Measurements from ENCODE around the gene FAM53B.
"Not testable (repeated sequence)": the region's sequence is repeated elsewhere in the genome, so short reads cannot be mapped to it uniquely, and the experiment has no call there.

The FAM53B gene

DNA sequence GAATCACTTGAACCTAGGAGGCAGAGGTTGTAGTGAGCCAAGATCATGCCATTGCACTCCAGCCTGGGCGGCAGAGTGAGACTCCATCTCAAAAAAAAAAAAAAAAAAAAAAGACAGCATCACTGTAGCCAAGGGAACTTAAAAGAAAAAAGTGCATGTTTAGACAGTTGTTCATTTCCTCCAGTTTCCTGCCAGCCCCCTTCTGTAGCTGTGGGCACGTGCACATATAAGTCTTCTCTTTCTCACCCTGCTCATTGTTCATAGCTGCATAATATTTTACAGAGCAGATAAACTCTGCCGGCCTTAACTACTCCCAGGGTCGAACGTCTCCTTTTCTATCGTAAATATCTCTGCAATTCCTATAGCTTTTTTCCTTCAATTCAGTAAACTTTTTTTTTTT lies 149.9 kb downstream of the FAM53B start:
- no peak for DNase-seq

- no peak for DNase-seq
Measured at GRCh38 chr10:124593431-124593985, 150.7 kb downstream of the FAM53B start.

DNA sequence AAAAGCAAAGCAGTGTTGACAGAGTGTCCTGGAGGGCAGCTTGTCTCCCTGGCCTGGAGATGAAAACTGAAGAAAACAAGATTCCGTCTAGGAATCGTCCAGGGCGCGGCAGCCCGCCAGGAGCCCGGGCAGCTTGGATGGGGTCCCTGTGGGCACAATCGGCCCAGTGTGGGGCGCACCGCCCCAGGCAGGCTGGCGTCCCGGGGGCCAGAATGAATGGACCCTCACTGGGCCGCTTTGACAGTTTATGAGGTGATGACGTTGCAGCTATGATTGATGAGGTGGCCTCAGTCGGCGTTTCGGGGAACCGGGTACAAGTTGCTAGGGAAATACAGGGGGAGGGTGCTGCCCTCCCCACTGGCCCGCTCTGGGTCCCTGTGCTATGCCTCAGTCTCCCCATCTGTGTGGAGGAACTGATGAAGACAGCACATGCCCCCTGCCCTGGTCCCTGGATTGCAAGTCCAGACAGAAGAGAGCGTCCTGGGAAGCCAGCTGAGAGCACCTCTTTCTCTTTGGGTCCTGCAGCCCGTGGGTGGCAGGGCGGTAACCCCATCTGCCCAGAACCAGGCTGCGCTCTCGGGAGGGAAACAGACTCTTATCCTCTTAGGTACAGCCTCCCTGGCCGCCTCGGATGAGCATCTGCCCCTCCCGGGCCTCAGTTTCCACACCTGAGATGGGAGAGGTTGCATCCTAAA lies 151.3 kb downstream of the FAM53B start:
- DNase-seq, result no peak

- no peak for DNase-seq
Measured at GRCh38 chr10:124592101-124592500, 152.1 kb downstream of the FAM53B start.

- no peak for DNase-seq
Measured at GRCh38 chr10:124591123-124591495, 153.1 kb downstream of the FAM53B start.

DNA sequence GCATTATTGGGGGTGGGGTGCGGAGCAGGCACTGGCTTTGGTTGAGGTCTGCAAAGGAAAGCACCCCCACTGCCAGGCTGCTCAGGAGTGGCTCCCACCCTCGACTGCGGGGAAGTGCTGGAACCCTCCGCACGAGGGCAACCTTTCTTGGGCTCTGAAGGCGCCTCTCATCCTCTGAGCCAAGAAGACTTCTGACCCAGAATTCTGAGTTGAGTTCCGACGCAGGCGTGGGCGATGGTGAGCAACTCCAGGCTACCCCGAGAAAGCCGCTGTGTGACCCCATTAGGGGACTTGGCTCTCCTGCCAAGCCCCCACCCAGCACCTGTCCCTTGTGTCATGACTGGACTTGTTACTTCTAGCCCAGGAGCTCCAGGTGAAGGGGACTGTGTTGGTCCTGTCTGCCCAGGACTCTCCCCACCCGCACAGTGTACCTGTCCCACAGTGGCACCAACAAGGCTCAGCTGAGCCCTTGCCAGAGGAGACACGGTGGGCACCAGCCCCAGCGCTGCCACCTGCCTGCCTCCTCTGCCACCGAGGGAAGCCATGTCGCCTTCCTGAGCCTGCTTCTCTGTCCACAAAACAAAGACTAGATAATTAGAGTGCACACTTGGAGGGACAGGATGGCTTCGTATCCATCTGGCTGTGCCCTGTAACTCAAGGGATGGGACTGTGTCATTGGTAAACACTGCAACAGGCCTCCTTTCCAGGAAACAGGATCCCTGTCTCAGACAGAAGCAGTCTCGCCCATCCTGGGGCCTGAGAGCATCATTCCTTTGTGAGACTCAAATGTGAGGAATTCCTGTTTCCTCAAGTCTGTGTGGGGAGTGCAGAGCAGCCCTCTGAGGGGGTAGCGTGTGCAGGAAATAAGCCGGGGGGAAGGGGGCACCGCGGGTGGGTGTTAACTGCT lies 153.7 kb downstream of the FAM53B start:
- DNase-seq, result no peak

GRCh38 chr10:124589491-124590041 lies 154.6 kb downstream of the FAM53B start:
- DNase-seq, result no peak

DNA sequence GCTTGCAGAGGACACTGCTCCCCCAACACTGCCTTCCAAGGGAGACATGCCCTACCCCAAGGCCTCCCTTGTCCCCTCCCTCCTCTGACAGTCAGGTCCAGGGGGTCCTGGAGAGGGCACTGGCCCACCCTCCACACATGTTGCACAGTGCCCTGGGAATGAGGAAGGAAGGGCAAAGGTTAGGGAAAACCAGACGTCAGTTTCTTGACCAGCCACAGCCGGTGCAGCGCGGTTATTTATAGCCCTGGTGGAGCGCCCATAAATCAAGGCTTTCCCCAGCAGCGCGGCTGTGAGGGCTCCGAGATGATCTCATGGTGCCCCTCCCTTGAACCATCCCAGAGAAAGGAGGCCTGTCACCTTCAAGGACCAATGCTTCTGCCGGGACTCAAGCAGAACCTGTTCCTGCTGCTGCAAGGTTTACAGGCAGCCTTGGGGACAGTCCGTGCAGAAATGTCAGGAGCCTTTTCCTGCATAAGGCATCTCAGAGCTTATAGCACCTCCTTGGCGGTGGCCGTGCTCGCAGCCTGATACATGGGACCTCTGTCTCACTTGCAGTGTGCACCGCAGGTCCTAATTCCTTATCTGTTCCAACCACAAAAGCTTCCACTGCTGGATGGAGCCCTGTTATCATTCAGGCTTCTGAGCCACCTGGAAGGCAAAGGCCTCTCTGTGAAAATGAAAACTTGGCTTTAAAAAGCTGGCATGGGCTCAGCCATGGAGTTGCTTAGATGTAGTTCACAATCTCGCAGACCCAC lies 155.3 kb downstream of the FAM53B start:
- DNase-seq, result no peak

- not testable (repeated sequence) for DNase-seq
Measured at GRCh38 chr10:124588341-124588735, 155.8 kb downstream of the FAM53B start.

- DNase-seq, result no peak
Measured at GRCh38 chr10:124587811-124588211, 156.4 kb downstream of the FAM53B start.

DNA sequence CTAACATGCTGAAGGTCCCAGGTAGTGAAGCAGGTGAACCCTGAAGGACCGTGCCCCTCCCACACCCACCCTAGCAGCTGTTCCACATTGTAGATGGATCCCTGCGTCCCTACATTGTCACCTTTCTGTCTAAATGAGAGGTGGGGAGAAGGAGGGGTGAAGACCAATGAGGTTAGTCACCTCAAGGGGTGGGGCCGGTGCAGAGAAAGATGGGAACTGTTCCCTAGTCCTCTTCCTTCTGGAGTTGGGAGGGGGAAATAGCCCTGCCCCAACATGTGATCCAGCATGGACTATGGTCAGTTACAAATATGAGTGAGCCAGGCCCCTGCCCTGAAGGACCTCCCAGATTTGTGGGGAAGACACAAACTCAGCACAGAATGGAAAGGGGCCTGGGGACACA lies 158.0 kb downstream of the FAM53B start:
- DNase-seq, result no peak

GRCh38 chr10:124579011-124579399 lies 165.2 kb downstream of the FAM53B start:
- no peak for DNase-seq

GRCh38 chr10:124578231-124579010 lies 165.8 kb downstream of the FAM53B start:
- no peak for DNase-seq

- DNase-seq, result no peak
Measured at GRCh38 chr10:124577651-124578050, 166.5 kb downstream of the FAM53B start.

DNA sequence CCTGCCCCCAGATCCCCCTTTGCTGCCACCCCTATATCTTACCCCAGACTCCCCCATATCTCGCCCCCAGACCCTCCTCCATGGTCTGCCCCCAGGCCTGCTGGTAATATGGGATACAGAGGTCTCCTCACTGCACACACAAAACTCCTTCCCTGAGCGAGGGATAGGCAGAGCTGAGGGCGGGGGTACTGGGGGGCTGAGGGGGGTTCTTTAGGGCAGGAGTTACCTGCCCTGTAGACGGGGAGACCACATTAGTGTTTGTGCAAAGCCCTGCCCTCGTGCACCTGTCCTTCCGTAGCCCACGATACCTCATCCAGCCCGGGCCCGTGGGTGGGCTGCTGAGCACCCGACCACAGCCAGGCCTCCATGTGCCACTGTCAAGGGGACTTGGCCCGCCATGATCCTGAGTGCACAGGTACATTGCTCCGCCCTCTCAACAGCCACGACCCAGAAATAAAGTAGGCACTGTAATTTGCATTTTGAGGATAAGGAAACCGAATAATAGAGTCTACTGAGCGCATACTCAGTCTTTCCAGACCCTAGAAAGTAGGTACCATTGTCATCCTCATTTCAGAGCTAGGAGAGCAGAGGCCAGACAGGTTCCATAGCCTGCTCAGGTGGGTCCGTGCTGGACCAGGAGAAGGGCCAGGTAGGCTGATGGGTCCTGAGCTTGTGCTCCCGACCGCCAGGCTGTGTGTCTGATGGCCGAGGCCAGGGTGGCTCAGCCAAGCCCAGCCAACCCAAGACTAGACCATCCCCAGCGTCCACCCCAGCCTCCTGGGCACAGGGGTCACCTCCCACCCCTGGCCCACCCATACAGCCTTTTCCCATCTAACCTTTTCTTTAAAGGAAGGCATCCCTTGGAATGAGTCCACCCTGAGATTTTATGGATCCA lies 167.4 kb downstream of the FAM53B start:
- DNase-seq, result no peak

DNA sequence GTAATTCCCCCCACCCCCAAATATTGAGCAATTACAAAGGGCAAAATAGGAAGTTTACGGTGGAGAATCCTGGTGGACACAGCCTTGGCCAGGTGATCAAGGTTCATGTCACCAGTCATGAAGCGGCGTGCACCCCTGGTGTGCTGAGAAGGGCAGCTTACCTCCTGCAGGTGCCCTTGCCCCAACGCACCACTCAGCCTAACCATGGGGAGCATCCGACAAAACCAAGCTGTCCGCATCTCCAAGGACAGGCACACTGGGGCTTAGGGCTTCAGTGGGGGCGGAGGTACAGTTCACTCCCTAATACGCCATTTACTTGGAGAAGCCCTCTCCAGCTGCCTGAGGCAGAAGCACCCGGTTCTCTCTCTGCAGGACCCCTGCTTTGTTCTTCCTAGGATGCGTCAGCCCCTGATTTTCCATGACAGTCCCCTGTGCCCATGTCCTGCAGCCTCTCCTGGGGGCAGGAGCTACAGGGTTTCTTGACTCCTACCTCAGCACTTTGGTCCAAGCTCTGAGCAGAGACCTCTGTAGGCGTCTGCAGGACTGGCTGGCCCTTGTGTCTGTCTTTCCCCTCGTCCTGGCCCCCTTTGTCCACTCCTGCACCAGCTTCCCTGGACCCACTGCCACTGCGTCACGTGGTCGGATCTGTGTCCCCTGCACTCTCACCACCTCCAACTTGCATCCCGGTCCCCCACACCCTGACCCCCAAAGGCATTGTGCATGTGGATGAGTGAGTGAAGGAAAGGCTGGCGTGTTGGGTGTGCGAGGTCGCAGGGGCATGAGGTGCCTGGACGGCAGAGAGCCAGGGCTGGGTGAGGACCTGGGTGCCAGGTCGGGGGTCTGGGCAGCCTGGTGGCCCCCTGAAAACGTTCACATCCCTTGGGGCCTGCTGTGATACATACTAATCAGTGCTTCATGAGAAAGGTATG lies 168.8 kb downstream of the FAM53B start:
- DNase-seq, result no peak

GRCh38 chr10:124574456-124575070 lies 169.6 kb downstream of the FAM53B start:
- no peak for DNase-seq

DNA sequence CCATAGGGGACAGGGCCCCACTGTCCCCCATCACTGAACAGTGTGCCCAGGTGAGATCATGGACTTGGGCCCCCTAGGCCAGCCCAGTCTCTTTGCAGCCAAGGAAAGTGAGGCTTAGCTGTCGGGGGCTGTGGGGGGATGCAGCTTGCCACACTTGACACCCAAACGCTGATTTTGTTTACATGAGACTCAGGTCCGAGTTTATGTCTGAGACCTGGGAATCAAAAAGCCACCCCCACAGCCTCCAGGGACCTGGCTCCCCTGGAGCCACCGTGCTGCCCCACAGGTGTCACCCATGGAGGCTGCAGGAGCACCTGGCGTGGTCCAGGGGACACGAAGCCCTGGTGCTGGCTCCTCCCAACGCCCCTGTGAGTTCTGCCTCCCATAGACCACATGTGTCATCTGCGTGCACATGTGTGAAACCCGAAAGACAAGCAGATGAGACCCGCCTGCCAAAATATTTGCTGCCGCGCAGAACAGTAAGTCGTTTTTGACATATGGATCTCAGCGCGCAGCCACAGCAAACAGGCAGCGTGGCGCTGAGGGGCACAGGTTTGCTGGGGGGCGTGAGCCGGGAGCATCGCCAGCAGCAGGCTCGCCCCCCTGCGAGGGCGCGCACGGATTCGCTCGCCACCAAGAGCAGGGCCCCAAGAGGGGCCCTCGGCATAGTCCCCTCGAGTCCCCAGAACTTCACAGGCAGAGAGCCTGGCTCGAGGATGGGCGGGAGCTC lies 170.3 kb downstream of the FAM53B start:
- no peak for DNase-seq

GRCh38 chr10:124572751-124573150 lies 171.4 kb downstream of the FAM53B start:
- DNase-seq, result no peak

Measured in activated gamma-delta T cell treated with Interleukin-2 at 50 U/mL for 16 hours (primary cell).